NCI-H2081 treated with DMSO at 0.1 percent for 48 hours (cell line): ENCODE results near the gene AUH.

Source experiments
- DNase-seq: peaks from one replicate; lab custom pipeline; 2025; lab: John Stamatoyannopoulos, UW

Gene AUH

GRCh38 chr9:91188719-91189590 is 172.8 kb downstream of the AUH start:
- no peak for DNase-seq

GRCh38 chr9:91187965-91188344 is 173.8 kb downstream of the AUH start:
- DNase-seq = no peak

- DNase-seq = no peak
These were observed 174.3 kb downstream of the AUH start for GRCh38 chr9:91187311-91187964.

GRCh38 chr9:91186632-91187108 is 175.0 kb downstream of the AUH start:
- no peak for DNase-seq

GRCh38 chr9:91185193-91185886 is 176.4 kb downstream of the AUH start:
- DNase-seq = no peak

- no peak for DNase-seq
These were observed 179.1 kb downstream of the AUH start for GRCh38 chr9:91182429-91183225.

GRCh38 chr9:91181541-91181940 is 180.2 kb downstream of the AUH start:
- DNase-seq = no peak

GRCh38 chr9:91180930-91181268 is 180.8 kb downstream of the AUH start:
- DNase-seq = no peak

- no peak for DNase-seq
These were observed 181.3 kb downstream of the AUH start for GRCh38 chr9:91180240-91180929.

- no peak for DNase-seq
These were observed 182.2 kb downstream of the AUH start for GRCh38 chr9:91179237-91180138.

GRCh38 chr9:91178281-91179236 is 183.2 kb downstream of the AUH start:
- no peak for DNase-seq

- DNase-seq = no peak
These were observed 183.9 kb downstream of the AUH start for GRCh38 chr9:91177661-91178280.

- no peak for DNase-seq
These were observed 184.6 kb downstream of the AUH start for GRCh38 chr9:91177081-91177480.

- DNase-seq = no peak
These were observed 185.3 kb downstream of the AUH start for GRCh38 chr9:91176426-91176825.

- DNase-seq = no peak
These were observed 186.9 kb downstream of the AUH start for GRCh38 chr9:91174772-91175171.

GRCh38 chr9:91172329-91172728 is 189.4 kb downstream of the AUH start:
- no peak for DNase-seq

- DNase-seq = no peak
These were observed 190.8 kb downstream of the AUH start for GRCh38 chr9:91170951-91171350.

- no peak for DNase-seq
These were observed 194.8 kb downstream of the AUH start for GRCh38 chr9:91166796-91167366.
